ENCODE data around the gene ELMO1.

DNA sequence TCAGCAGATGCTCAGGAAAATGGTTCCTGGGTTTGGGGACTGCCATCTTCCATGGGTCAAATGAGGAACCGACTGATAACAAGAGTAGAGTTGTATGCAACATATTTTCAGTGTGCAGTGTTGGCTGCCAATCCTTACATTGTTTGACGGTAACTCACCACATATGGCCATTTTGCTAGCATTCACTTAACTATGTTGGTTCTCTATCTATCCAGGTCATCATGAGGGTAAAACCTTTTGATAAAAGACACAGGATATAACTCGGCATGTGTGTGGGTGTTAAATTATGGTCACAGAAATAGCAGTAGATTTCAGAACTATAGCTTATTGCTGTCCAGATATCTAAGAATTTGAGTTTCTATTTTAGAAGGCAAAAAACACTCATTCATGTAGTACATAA lies 583.6 kb downstream of the ELMO1 start:
- TF ChIP-seq CTCF (IDR thresholded peaks at IDR 0.05): no peak
- no peak for TF ChIP-seq POLR2A (IDR thresholded peaks at IDR 0.05)
- no peak for TF ChIP-seq EP300 (IDR thresholded peaks at IDR 0.05; ENCODE audit: low read depth)

Data from transverse colon (tissue), 3 donors.